IMR-90 (cell line): ENCODE results near the gene SRSF12. TPM values are rescaled to one million over a fixed set of nuclear protein-coding genes. Genes with fewer than 3 reads are reported as not detected.

Experiments used
- ATAC-seq: fragments of 200-7000 bp; cut with Tn5 transposase; 2 replicates; pipeline ENCODE4 v1.9.1; 2020; ENCODE audit warnings: low read depth, mild to moderate bottlenecking, moderate library complexity
- BruUV-seq: library from RNA; stranded (reverse); fragments of 400-500 nt; replicated peaks from 2 replicates; lab custom pipeline; 2021; lab: Mats Ljungman, UMichigan
- CTCF ChIA-PET: fragments of 300-600 bp; formaldehyde crosslinking; extraction: SDS; loops from one replicate; lab custom pipeline; 2021; ENCODE audit warnings: antibody characterized with exemption; lab: Yijun Ruan, JAX
- POLR2A ChIA-PET: fragments of 300-600 bp; sonication (Branson Sonifier 250); formaldehyde crosslinking; loops from one replicate; lab custom pipeline; 2022; ENCODE audit warnings: antibody characterized with exemption; ENCODE audit not compliant: unreplicated experiment; lab: Charles Lee
- DNase-seq: peaks from one replicate; pipeline ENCODE4 v3.0.0; 2013
- H2AFZ ChIP-seq: replicated peaks from 2 replicates; pipeline ENCODE3; 2013; ENCODE audit warnings: low read length, mild to moderate bottlenecking; ENCODE audit not compliant: poor library complexity
- H2AK5ac ChIP-seq: 2 replicates; pipeline ENCODE4 v1.6.1; 2013; ENCODE audit warnings: low read depth, low read length, inconsistent platforms
- H2AK9ac ChIP-seq: replicated peaks from 2 replicates; pipeline ENCODE3; 2013; ENCODE audit warnings: mild to moderate bottlenecking, low read depth, low read length, moderate library complexity; ENCODE audit not compliant: poor library complexity
- H2BK120ac ChIP-seq: 2 replicates; pipeline ENCODE4 v1.6.1; 2013; ENCODE audit warnings: low read depth, low read length, inconsistent platforms
- H2BK15ac ChIP-seq: 3 replicates; pipeline ENCODE4 v1.6.1; 2013; ENCODE audit warnings: low read depth, low read length, inconsistent platforms
- H2BK20ac ChIP-seq: 2 replicates; pipeline ENCODE4 v1.6.1; 2013; ENCODE audit warnings: low read depth, mild to moderate bottlenecking, inconsistent platforms, low read length, moderate library complexity
- H2BK5ac ChIP-seq: 2 replicates; pipeline ENCODE4 v1.6.1; 2013; ENCODE audit warnings: mild to moderate bottlenecking, low read depth, low read length, inconsistent platforms; ENCODE audit not compliant: poor library complexity, severe bottlenecking
- H3K14ac ChIP-seq: replicated peaks from 2 replicates; pipeline ENCODE4 v1.6.1; 2013; ENCODE audit warnings: low read depth, low read length, inconsistent platforms
- H3K18ac ChIP-seq: 2 replicates; pipeline ENCODE4 v1.6.1; 2013; ENCODE audit warnings: low read depth, low read length, control low read depth
- H3K23ac ChIP-seq: 2 replicates; pipeline ENCODE4 v1.6.1; 2013; ENCODE audit warnings: low read depth, low read length, inconsistent platforms
- H3K27ac ChIP-seq: 2 replicates; pipeline ENCODE4 v1.5.1; 2013; ENCODE audit warnings: mild to moderate bottlenecking, control low read depth, low read length; ENCODE audit not compliant: insufficient read depth
- H3K27me3 ChIP-seq: 2 replicates; pipeline ENCODE4 v1.6.1; 2013; ENCODE audit warnings: low read length; ENCODE audit not compliant: control insufficient read depth, insufficient read depth
- H3K36me3 ChIP-seq: 2 replicates; pipeline ENCODE4 v1.6.1; 2013; ENCODE audit warnings: low read length, mixed read lengths; ENCODE audit not compliant: control insufficient read depth, insufficient read depth
- H3K4ac ChIP-seq: 2 replicates; pipeline ENCODE4 v1.6.1; 2013; ENCODE audit warnings: low read depth, low read length, inconsistent platforms
- H3K4me1 ChIP-seq: 2 replicates; pipeline ENCODE4 v1.6.1; 2013; ENCODE audit warnings: low read length, mixed read lengths; ENCODE audit not compliant: control insufficient read depth, insufficient read depth
- H3K4me2 ChIP-seq: 2 replicates; pipeline ENCODE4 v1.6.1; 2013; ENCODE audit warnings: low read depth, mild to moderate bottlenecking, control low read depth, low read length, moderate library complexity
- H3K4me3 ChIP-seq: 2 replicates; pipeline ENCODE4 v1.5.1; 2013; ENCODE audit warnings: low read depth, mild to moderate bottlenecking, control low read depth, low read length, moderate library complexity; ENCODE audit not compliant: insufficient read depth
- H3K56ac ChIP-seq: 2 replicates; pipeline ENCODE4 v1.6.1; 2013; ENCODE audit warnings: low read length, inconsistent platforms; ENCODE audit not compliant: insufficient read depth; ENCODE audit errors: extremely low read depth
- H3K79me1 ChIP-seq, 2 experiments: 2 replicates each; pipeline ENCODE4 v1.6.1; 2013; ENCODE audit warnings: low read length in 2 of 2, inconsistent platforms in 1 of 2, low read depth in 1 of 2
- H3K9ac ChIP-seq: 2 replicates; pipeline ENCODE4 v1.6.1; 2013; ENCODE audit warnings: low read depth, low read length, control low read depth
- H3K9me1 ChIP-seq: 2 replicates; pipeline ENCODE4 v1.6.1; 2013; ENCODE audit warnings: low read length, inconsistent platforms; ENCODE audit not compliant: insufficient read depth
- H3K9me3 ChIP-seq: 2 replicates; pipeline ENCODE4 v1.6.1; 2013; ENCODE audit warnings: low read length; ENCODE audit not compliant: control insufficient read depth, insufficient read depth
- H4K20me1 ChIP-seq: 2 replicates; pipeline ENCODE4 v1.6.1; 2013; ENCODE audit warnings: low read length, inconsistent platforms; ENCODE audit not compliant: insufficient read depth
- H4K5ac ChIP-seq: 2 replicates; pipeline ENCODE4 v1.6.1; 2013; ENCODE audit warnings: mild to moderate bottlenecking, low read depth, low read length, control low read depth
- H4K8ac ChIP-seq, 2 experiments: 2 replicates each; pipeline ENCODE4 v1.6.1; 2013; ENCODE audit warnings: low read depth in 2 of 2, low read length in 2 of 2, control low read depth in 1 of 2, inconsistent platforms in 1 of 2
- H4K91ac ChIP-seq: 2 replicates; pipeline ENCODE4 v1.6.1; 2013; ENCODE audit warnings: low read depth, low read length, inconsistent platforms; ENCODE audit not compliant: insufficient read depth
- FOS ChIP-seq: fragments of 150-350 bp; IDR thresholded peaks from 2 replicates; pipeline ENCODE4 v1.6.1; 2016; ENCODE audit warnings: low read depth, low read length
- WGBS, 2 experiments: methylation state at CpG; one replicate each; pipeline versions ENCODE4 v1.1.5 to v1.1.7; 2013; ENCODE audit warnings: missing lambda C conversion rate in 2 of 2; ENCODE audit not compliant: insufficient read length in 1 of 2; ENCODE audit errors: extremely low coverage in 2 of 2; 5-methylcytosine and 5-hydroxymethylcytosine counted together
- dilution Hi-C: fragments of 300-500 bp; cut with HindIII; formaldehyde crosslinking; loops from one replicate; pipeline ENCODE4 v1.14.3; 2018; ENCODE audit warnings: low sequenced_read_pairs; ENCODE audit not compliant: unreplicated experiment
- in situ Hi-C: fragments of 300-500 bp; cut with MboI; formaldehyde crosslinking; loops from 3 replicates; pipeline ENCODE4 v1.14.3; 2019; ENCODE audit warnings: low sequenced_read_pairs, inconsistent platforms, mixed read lengths
- intact Hi-C: fragments of 100-400 bp; cut with micrococcal nuclease; formaldehyde crosslinking; loops from 2 replicates; pipeline ENCODE4 v1.10.0; 2022
- polyA plus RNA-seq, 3 experiments: library from polyadenylated mRNA; depleted of rRNA; stranded (reverse); fragments of >200 nt; gene quantifications; 2 replicates each; pipeline ENCODE4 v1.2.3, GENCODE V29; 2012; ENCODE audit warnings: low replicate concordance in 1 of 3
- total RNA-seq: library from RNA; depleted of rRNA; stranded (reverse); fragments of >200 nt; gene quantifications from 2 replicates; pipeline ENCODE4 v1.2.3, GENCODE V29; 2012
- TF ChIP-seq, protein P1 (sequence below): fragments of 150-350 bp; IDR thresholded peaks from 2 replicates; pipeline ENCODE4 v1.6.1; 2016; ENCODE audit warnings: low read depth, mild to moderate bottlenecking, low read length, moderate library complexity, borderline replicate concordance

SRSF12 gene
- total and polyA plus RNA-seq, 2 of the 4 experiments (the other 2 are of a cell fraction): 0.21 to 0.36 TPM

DNA sequence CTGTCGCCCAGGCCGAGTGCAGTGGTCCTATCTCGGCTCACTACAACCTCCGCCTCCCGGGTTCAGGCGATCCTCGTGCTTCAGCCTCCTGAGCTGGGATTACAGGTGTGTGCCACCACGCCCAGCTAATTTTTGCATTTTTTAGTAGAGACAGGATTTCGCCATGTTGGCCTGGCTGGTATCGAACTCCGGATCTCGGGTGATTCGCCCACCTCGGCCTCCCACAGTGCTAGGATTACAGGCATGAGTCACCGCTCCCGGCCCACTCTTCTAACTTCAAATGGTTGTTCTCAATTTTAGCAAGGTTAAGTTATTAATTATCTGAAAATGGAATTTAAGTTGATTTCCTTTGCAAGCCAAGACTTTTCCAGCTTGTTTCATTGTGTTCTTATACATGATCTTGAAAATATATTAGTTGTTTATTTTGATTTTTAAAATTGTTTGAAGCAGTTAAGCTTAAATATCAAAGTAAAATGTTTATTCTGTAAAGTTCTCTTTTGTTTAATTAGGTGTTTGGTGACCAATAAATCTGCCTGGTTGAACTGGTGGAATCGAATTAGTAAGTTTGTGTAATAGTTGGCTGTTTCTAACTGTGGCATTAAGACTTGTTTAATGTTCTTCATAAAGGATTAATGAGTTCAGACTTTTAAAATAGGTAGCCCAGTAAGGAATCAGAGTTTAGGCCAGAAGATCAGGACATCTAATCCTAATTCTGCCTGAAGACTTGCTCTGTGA is 30.3 kb upstream of the SRSF12 start:
- BruUV-seq: no TSS peak
- POLR2A ChIA-PET: interaction anchor here (0.6 kb wide), 1 partner anchor 68 kb away, joined by 6 read pairs; the partner anchor contains the start of gene PNRC1
- ATAC-seq: no peak
- H4K5ac ChIP-seq: no peak overlapping the region
- no peak overlapping the region for H2BK120ac ChIP-seq
- H3K9me1 ChIP-seq: 0 out of 2 replicates have a peak, but pooled peaks cover 2% of the 10 kb centered on the region
- no peak overlapping the region for H2AK5ac ChIP-seq
- no peak overlapping the region for H2AFZ ChIP-seq
- H3K23ac ChIP-seq: no peak overlapping the region
- peak; percentile 30 for DNase-seq
- H3K4me3 ChIP-seq: no peak overlapping the region
- H3K27me3 ChIP-seq: no peaks in the 10 kb centered on the region
- no peak overlapping the region for H3K4me2 ChIP-seq
- H3K9me3 ChIP-seq: no peaks in the 10 kb centered on the region
- no peak overlapping the region for H2AK9ac ChIP-seq
- peaks cover 0 to 7% of the 10 kb centered on the region in 2 experiments; a peak in 3 of 4 replicates for H3K79me1 ChIP-seq
- no peak overlapping the region for H3K4ac ChIP-seq
- H3K27ac ChIP-seq: no peak overlapping the region
- intact Hi-C loops (loop anchor here (5.0 kb wide), 1 partner anchor 166 kb away; no protein-coding TSS in a partner anchor), dilution Hi-C loops (no loop called here), in situ Hi-C loops (loop anchor here (25.0 kb wide), 1 partner anchor 214 kb away; the partner anchor contains the start of gene UBE2J1)
- no peak overlapping the region for H2BK5ac ChIP-seq
- H4K91ac ChIP-seq: no peak overlapping the region
- no peak overlapping the region for H3K18ac ChIP-seq
- H3K9ac ChIP-seq: no peak overlapping the region
- CTCF ChIA-PET: no interaction called here
- H2BK15ac ChIP-seq: no peak overlapping the region
- H3K56ac ChIP-seq: no peak overlapping the region
- no peak overlapping the region for H3K14ac ChIP-seq
- TF ChIP-seq FOS: peak; percentile 35; the same call in 1 of the 2 replicates
- TF ChIP-seq, protein P1, sequence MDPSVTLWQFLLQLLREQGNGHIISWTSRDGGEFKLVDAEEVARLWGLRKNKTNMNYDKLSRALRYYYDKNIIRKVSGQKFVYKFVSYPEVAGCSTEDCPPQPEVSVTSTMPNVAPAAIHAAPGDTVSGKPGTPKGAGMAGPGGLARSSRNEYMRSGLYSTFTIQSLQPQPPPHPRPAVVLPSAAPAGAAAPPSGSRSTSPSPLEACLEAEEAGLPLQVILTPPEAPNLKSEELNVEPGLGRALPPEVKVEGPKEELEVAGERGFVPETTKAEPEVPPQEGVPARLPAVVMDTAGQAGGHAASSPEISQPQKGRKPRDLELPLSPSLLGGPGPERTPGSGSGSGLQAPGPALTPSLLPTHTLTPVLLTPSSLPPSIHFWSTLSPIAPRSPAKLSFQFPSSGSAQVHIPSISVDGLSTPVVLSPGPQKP: no peak
- no peak overlapping the region for H2BK20ac ChIP-seq
- no peaks in the 10 kb centered on the region for H3K36me3 ChIP-seq
- no peaks in the 10 kb centered on the region for H4K20me1 ChIP-seq
- H3K4me1 ChIP-seq: peaks cover 3% of the 10 kb centered on the region; the same call in 1 of the 2 replicates
- 85% methylated on average over 7 of the region's 17 CpGs; no CpG with 5 or more reads in 1 of the 2 experiments for WGBS, 2 experiments
- H4K8ac ChIP-seq: no peak overlapping the region
